ENCODE data around the gene PGLYRP2.
"Not testable (repeated sequence)": the region's sequence is repeated elsewhere in the genome, so short reads cannot be mapped to it uniquely, and the experiment has no call there.

The PGLYRP2 gene

DNA sequence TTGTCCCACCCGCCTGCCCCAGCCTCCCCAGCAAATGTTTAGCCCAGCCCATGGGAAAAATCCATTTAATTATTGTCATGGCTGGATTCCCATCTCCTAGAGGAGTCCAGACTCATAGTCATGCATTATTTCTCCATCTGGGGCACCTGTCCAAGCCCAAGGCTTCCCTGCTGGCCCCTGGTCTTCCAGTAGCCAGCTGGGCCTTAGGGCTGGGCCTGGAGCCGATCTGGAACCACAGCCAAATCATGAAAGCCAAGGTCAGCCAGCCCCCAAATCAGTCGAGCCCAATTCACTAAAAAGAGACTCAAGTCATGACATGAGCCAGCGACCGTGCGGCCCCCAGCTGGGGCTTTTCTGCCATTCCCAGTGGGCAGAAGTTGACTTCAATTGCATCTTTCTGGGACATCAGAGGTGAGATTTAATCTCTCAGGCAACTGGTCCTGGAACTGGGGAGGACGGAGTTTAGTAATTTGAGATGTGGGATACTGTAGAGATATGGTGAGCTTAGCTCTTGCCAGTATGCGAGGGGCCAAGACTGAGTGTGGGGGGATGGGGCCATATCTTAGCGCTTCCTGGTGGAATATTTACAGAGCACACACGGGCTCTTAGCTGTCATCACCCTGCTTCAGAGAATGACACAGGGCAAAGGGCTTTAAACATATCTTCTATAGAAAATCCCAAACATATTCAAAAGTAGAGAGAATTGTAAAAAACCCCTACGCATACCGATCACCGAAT, 9.4 kb upstream of the PGLYRP2 start:
- no peak for DNase-seq (ENCODE audit: low read depth, low spot score)

DNA sequence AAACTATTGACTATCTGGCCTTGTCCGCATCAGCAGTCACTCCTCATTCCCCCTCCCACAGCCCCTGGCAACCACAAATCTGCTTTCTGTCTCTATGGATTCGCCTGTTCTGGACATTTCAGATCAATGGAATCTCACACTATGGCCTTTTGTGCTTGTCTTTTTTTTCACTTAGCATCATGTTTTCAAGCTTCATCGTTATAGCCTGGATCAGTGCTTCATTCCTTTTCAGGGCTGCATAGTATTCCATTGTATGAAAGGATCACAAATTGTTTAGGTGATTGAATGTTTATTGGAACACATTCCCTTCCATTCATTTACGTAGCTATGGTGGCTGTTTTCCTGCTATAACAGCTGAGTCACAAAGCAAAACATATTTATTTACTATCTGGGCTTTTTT, 7.7 kb upstream of the PGLYRP2 start:
- no peak for DNase-seq (ENCODE audit: low read depth, low spot score)

DNA sequence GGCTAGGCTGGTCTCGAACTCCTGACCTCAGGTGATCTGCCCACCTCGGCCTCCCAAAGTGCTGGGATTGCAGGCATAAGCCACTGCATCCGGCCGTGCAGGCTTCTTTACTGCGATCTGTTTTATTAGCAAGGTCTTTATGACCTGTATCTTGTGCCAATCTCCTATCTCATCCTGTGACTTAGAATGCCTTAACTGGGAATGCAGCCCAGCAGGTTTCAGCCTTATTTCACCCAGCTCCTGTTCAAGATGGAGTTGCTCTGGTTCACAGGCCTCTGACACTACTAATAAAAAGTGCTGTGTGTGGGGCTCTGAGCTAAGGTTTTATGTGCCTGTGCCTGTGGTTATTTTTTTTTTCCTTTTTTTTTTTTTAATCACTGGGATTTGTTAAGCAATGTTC, 6.5 kb upstream of the PGLYRP2 start:
- DNase-seq (ENCODE audit: low read depth, low spot score), result not testable (repeated sequence)

DNA sequence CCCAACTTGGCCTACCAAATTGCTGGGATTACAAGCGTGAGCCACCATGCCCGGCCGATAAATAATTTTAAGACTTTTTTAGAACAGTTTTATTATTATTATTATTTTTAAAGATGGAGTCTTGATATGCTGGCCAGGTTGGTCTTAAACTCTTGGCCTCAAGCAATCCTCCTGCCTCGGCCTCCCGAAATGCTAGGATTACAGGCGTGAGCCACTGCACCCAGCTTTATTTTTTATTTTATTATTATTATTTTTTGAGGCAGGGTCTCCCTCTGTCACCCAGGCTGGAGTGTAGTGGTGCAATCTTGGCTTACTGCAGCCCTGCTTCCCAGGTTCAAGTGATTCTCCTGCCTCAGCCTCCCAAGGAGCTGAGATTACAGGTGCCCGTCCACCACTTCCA, 1.7 kb upstream of the PGLYRP2 start:
- DNase-seq (ENCODE audit: low read depth, low spot score), result not testable (repeated sequence)

DNA sequence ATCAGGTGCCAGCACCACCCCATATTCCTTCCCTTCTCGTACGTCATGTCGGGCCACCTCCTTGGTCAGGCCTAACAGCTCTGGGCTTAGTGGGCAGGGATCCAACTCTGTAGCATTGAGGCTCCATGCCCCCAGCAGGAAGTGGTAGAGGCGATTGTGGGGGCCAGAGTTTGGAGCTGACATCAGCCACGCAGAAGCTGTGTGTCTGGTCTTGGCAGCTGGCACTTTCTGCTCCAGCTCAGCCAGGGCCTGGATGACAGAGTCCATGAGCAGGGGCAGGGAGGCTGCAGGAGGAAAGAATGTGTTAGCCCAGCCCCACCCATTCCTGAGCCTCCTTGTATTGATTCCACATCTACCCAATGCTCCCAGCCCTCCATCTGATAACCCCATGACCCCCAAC, 3.0 kb downstream of the PGLYRP2 start:
- no peak for DNase-seq (ENCODE audit: low read depth, low spot score)

DNA sequence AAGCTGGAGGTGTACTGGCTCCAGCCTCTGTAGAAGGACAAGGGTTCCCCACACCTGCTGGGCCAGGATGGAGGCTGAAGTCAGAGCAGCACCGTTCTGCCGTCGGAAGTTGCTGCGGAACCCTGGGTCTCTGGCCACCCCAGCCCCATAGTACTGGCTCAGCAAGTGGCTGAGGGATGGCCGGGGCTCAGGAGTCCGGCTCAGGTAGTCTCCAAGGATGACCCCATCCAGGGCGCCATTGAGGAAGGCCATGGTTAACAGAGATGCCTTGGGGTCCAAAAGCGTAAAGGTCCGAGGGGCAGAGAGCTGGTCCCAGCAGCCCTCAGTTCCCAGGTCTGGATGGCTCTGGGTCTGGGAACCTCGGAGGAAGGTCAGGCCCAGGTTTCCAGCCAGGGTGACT, 3.7 kb downstream of the PGLYRP2 start:
- DNase-seq (ENCODE audit: low read depth, low spot score), result no peak

DNA sequence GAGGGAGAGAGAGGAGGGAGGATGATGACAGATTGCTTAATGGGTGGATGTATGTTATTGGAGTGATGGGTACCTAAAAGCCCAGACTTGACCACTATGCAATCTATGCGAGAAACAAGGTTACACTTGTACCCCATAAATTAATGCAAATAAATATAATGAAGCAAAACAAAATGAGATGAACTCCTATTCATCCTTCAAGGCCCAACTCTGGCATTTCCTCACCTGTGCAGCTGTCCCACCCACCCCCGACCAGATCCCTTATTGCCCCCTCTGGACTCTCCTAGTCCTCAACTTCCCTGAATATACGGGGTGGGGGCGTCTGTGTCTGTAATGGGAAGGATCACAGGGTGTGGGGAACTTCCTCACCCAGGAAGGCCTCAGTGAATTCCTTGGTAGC, 4.1 kb downstream of the PGLYRP2 start:
- no peak for DNase-seq (ENCODE audit: low read depth, low spot score)

DNA sequence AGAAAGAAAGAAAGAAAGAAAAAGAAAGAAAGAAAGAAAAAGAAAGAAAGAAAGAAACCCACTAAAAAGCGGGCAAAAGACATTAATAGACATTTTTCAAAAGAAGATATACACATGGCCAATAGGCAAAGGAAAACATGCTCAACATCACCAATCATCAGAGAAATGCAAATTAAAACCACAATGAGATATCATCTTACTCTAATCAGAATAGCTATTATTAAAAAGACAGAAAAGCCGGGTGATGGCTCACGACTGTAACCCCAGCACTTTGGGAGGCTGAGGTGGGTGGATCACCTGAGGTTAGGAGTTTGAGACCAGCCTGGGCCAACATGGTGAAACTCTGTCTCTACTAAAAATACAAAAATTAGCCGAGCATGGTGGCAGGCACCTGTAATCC, 5.5 kb downstream of the PGLYRP2 start:
- not testable (repeated sequence) for DNase-seq (ENCODE audit: low read depth, low spot score)

DNA sequence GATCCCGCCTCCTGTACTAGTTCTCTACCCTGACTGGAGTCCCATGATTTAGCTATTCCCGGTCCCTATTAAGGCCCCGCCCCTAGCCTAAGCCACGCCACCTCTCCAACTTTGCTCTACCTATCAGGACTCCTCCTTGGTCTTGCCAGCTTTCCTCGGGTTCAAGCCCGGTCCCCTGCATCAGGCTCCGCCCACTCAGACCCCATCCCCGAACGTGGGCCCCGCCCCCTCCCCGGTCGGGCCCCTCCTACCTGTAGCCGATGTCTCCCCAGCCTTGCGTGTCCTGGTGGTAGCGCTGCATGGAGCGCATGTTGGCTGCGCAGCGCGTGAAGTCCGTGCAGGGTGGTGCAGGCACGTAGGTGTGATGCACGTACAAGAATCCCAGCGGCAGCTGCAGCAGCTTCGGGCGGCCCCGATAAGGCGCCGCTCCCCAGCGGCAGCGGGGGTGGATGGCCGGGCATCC, 7.6 kb downstream of the PGLYRP2 start:
- no peak for DNase-seq (ENCODE audit: low read depth, low spot score)

DNA sequence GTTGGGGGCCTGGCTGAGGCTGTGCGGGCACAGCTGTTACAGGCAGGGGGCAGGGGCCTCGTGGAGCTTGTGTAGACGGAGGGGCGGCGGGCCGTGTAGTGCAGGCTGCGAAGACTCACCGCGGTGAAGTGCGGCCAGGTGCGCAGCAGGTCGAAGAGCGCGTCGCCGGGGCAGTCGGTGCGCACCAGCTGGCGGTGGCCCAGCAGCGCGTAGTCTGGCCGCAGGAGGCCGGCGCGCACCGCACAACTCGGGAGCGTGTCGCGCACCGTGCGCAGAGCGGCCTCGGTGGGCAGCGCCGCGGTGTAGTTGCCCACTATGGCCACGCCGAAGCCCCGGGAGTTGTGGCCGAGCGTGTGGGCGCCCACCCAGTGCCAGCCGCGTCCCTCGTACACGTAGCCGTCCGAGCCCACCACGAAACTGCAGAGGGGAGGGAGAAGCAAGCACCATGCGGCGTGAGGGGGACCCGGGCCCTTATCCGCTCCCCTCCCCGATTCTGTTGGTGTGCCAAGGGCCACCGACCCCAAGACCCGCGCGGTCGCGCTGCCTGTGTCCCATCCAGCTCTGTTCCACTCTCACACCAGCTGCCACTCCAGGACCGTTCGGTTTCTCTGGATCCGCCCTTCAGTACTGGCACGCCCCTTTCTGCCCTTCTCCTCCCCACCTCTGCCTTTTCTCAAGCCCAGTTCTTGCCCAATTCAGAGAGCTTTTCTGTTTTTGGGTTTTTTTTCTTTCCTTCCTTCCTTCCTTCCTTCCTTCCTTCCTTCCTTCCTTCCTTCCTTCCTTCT, 9.6 kb downstream of the PGLYRP2 start:
- no peak for DNase-seq (ENCODE audit: low read depth, low spot score)

DNA sequence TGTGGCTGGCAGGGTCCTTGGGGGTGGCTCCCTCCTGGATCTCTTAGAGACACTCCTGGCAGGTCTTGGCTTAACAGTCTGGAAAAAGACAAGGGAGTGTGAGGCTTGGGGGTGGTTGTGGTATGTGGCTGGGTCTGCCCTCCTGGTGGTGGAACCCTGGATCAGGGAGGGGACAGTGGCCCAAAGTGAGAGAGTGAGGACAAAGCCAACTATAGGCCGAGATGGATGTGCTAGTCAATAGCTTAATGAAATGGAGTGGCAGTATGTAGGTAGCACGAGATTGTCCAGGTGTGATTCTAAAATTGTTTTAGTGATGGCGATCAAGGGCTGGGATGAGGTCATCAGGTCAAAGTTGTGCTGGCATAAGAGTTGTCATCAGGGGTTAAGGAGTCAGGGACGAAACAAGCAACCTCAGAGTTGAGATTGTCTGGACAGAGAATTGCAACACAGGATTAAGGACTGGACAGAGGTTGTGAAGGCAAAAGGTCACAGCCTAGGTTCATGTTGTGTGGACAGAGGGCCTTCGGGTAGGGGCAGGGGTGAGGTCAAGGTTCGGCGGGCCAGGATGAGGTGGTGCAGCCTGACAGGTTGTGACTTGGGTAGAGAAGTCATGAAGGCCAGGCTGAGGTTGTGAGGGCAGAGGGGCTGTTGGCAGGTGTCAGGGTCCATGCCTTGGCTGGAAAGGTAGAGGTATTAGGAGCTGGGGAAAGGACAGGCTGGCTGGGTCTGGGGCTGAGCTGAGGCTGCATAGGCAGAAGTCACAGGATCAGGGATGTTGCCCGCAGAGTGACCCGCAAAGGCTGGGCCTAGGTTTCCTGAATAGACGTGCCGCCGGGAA, 10.4 kb downstream of the PGLYRP2 start:
- no peak for DNase-seq (ENCODE audit: low read depth, low spot score)

DNA sequence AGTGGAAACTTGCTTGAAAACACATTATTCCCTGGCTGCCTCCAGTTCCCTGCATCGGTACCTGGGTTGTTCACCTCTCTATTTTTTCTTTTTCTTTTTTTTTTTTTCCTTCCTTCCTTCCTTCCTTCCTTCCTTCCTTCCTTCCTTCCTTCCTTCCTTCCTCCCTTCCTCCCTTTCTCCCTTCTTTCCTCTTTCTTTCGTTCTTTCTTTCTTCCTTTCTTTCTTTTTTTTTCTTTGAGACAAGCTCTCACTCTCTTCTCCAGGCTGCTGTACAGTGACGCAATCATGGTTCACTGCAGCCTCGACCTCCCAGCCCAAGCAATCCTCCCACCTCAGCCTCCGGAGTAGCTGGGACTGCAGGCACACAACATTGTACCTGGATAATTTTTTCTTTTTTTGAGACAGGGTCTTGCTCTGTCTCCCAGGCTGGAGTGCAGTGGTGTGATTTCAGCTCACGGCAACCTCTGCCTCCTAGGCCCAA, 11.5 kb downstream of the PGLYRP2 start:
- DNase-seq (ENCODE audit: low read depth, low spot score), result no peak

DNA sequence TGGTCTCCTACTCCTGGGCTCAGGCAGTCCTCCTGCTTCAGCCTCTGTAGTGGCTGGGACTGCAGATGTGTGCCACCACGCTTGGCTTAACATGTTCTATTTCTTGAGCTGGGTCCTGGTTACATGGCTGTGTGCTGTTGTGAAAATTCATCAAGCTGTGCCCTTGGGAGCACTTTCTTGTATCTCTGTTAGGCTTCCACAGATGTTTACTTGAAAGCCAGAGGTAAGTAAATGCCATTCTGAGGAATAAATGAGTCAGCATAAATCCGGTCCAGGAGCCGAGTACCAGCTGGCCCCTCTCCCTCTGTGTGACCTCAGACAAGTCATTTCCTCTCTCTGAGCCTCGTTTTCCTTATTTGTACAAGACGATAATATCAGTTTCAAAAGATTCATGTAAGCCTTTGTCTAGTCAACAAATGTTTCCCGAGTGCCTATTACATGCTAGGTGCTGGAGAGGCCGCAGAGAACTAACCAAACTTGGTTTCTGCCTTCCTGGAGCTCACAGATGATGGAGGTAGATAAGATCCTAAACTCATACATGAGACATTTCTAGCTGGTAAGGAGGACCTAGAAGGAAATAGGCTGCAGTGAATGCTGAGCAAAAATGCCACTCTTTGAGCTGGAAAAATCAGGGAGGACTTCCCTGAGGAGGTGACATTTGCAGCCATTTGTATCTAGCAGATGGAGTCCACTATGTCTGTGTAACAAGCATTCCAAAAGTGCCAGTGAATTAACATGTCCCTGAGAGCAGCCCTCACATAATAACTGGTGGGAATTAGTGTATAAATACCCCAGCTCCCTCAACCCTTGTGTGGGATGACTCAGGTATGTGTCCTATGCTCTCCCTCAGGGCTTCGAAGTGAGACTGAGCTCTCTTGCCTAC, 12.2 kb downstream of the PGLYRP2 start:
- no peak for DNase-seq (ENCODE audit: low read depth, low spot score)

DNA sequence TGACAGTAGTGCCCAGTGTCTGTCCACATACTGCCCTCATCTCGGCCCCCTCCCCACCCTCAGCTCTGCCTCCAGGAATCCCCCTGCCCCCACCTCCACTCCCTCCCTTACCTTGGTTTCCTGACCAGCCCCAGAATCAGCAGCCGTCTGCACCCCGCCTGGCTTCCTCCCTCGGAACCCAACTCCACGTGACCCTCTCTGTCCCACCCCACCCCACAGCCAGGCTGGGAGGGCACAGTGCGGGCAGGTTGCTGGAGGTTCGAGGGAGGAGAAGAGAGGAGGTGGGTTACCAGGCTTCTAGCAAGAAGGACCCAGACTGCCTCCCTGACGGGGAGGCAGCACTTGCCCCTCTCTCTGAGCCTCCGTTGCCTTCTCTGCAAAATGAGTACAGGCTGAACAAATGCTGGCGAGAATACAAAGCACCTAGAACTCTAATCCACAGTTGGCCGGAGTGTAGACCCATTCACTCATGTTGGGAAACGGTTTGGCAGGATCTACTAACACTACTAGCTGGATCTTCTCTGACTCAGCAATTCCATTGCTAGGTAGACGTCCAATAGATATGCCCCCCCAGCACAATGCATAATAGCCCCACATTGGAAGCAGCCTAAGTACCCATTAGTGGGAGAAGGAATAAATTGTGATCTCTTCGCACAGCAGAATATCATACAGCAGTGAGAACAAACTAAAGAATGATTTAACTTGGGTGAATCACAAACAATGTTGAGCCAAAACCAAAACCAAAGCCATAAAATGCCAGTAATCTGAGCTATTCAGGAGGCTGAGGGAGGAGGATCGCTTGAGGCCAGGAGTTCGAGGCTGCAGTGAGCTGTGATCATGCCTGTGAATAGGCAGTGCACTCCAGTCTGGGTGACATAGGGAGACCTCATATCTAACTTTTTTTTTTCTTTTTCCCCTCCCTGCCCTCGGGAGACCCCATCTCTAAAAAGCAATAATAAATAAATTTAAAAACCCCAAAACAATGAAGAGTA, 14.6 kb downstream of the PGLYRP2 start, which contains the start of gene RASAL3:
RASAL3 (minus strand) TSS at position 151 of the 992 bp plus-strand sequence. CDS start 186 bp downstream, outside the sequence.
- no peak for DNase-seq (ENCODE audit: low read depth, low spot score)

DNA sequence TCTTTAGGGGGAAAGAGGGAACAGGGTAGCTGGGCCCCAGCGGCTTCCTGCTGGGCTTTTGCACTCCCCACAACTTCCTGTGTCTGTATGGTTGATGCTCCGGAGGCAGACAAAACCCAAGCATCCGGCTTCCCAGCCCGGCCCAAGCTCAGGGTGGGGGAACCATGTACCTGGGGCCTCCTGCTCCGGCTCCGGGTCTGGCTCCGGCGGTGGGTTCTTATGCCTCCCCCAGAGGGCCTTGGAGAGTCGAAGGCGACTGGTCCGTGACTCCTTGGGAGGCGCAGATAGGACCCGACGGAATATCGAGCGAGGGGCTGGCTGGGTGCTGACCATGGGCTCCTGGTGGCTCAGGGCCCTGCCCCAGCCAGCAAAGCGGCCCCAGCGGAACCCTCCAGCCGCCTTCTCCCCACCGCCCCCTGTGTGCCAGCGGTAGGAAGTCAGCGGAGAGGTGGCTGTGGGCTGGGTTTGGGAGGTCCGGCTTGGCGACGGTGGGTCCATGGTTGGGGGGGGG, 15.4 kb downstream of the PGLYRP2 start:
- DNase-seq (ENCODE audit: low read depth, low spot score), result no peak

DNA sequence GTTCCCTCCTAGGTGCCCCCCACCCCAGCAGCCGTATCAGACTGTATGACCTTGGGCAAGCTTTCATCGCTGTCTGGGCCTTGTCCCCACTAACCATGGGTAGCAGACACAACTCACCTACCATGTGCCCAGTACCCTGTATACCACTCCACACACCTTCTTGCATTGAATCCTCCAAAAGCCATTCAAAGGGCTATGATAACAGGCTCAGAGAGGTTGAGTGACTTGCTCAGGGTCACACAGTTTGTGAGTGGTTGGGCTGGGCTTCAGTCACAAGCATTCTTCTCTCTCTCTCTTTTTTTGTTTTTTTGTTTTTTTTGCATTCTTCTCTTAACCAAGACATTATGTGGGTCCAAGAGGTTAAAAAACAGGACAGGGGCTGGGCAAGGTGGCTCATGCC, 17.6 kb downstream of the PGLYRP2 start:
- no peak for DNase-seq (ENCODE audit: low read depth, low spot score)

DNA sequence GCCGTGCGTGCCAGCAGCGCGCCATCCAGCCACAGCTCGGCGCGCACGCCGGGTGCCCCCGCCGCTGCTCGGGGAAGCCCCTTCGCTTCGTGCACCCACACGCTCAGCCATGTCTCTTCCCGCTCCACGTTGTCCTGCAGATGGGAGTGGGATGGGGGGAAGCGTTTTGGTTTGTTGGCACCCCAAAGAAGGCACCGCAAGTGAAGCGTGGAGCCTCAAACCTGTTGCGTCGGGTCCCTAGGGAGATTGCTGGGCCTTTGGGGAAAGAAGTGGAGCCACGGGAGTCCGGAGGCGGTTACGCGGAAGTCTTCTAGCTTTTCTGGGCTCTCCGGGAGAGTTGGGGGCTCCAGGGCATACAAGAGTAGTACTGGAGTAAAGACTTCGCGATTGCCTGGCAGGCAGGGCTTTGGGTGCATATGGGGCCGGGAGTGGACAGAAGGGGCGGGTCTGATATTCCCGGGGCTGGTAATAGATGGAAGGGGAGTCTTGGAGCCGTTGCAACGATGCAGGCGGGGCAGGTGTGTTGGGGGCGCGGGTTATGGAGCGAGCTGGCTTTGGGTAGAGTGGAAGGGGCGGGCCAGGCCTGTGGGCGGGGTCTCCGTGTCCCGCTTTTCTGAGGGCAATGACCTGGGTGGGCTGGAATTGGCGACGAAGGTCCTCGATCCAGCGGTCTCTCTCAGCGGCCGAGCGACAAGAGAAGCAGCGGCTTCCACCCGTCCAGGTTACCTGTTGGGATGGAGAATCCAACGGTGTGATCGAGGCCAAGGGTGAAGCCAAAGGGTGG, 21.4 kb downstream of the PGLYRP2 start:
- no peak for DNase-seq (ENCODE audit: low read depth, low spot score)

DNA sequence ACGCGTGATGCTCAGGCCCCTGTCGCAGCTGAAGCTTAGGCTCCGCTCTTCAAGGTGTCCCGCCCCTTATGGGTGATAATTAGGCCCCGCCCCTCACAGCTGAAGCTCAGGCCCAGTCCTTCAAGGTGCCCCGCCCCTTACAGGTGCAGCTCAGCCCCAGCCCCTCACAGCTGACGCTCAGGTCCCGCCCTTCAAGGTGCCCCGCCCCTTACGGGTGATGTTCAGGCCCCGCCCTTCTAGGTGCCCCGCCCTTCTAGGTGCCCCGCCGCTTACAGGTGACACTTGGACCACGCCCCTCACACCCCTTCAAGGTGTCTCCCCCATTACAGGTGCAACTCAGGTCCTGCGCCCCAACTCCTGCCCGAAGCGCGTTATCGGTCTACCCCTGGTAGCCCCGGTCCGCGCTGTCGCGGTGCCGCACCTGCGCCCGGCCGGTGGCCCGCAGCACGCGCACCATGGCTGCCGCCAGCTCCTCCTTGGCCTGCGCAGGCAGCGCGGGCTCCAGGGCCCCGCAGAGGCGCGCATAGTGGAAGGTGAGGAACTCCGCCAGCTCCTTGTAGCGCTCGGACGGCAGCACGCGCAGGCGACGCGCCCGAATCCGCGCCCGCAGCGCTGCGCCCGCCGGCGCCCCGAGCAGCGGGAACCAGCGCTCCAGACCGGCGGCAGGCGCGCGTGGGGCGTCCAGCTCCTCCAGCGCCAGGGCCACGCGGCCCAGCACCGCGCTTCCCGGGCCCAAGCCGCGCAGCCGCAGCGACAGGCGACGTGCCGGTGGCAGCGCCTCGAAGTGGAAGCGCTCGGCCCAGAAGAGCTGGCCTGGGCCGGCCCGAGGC, 22.2 kb downstream of the PGLYRP2 start:
- DNase-seq (ENCODE audit: low read depth, low spot score), result no peak

Measured in iPS DF 19.7 (cell line).